OCI-LY1 (cell line): Measurements from ENCODE around the gene CMTM5.

Source experiments
- H2AFZ ChIP-seq: fragments of 200-600 bp; sonication (generic), shearing (Covaris generic); 2 replicates; pipeline ENCODE4 v1.6.0; 2014; ENCODE audit warnings: antibody characterized with exemption, mild to moderate bottlenecking, low read length
- H3F3A ChIP-seq: fragments of 200-600 bp; sonication (generic), shearing (Covaris generic); 2 replicates; pipeline ENCODE4 v1.6.0; 2014; ENCODE audit warnings: mild to moderate bottlenecking, antibody characterized with exemption, low read length, moderate library complexity; ENCODE audit not compliant: insufficient read depth
- H3K27ac ChIP-seq: fragments of 200-600 bp; sonication (generic); 2 replicates; pipeline ENCODE4 v1.5.1; 2014; ENCODE audit warnings: low read length, mixed run types, mild to moderate bottlenecking, low read depth; ENCODE audit not compliant: poor library complexity, severe bottlenecking
- H3K27me3 ChIP-seq: fragments of 200-600 bp; sonication (generic); 2 replicates; pipeline ENCODE4 v1.6.0; 2014; ENCODE audit warnings: antibody characterized with exemption, mild to moderate bottlenecking, low read length, moderate library complexity; ENCODE audit not compliant: insufficient read depth
- H3K36me3 ChIP-seq: fragments of 200-600 bp; sonication (generic); 2 replicates; pipeline ENCODE4 v1.6.1; 2014; ENCODE audit warnings: mild to moderate bottlenecking, antibody characterized with exemption, low read length, moderate library complexity, mixed read lengths; ENCODE audit not compliant: insufficient read depth
- H3K4me1 ChIP-seq: fragments of 200-600 bp; sonication (generic); 2 replicates; pipeline ENCODE4 v1.5.1; 2014; ENCODE audit warnings: mild to moderate bottlenecking, low read length, moderate library complexity; ENCODE audit not compliant: insufficient read depth, severe bottlenecking
- H3K4me2 ChIP-seq: fragments of 200-600 bp; sonication (generic), shearing (Covaris generic); 2 replicates; pipeline ENCODE4 v1.6.1; 2014; ENCODE audit warnings: low read length
- H3K4me3 ChIP-seq: fragments of 200-600 bp; sonication (generic); 2 replicates; pipeline ENCODE4 v1.5.1; 2014; ENCODE audit warnings: low read length, low read depth, mild to moderate bottlenecking, mixed read lengths; ENCODE audit not compliant: poor library complexity, severe bottlenecking
- H3K79me2 ChIP-seq: fragments of 200-600 bp; shearing (Covaris generic); 2 replicates; pipeline ENCODE4 v1.6.1; 2016; ENCODE audit warnings: mixed run types, low read length, mixed read lengths; ENCODE audit not compliant: insufficient read depth
- H3K9ac ChIP-seq: fragments of 200-600 bp; sonication (generic), shearing (Covaris generic); 2 replicates; pipeline ENCODE4 v1.6.1; 2014; ENCODE audit warnings: mild to moderate bottlenecking, low read length, mixed read lengths
- H3K9me2 ChIP-seq: fragments of 200-600 bp; sonication (generic), shearing (Covaris generic); 2 replicates; pipeline ENCODE4 v1.6.1; 2014; ENCODE audit warnings: low read depth, mild to moderate bottlenecking, low read length, mixed read lengths
- H3K9me3 ChIP-seq: fragments of 200-600 bp; shearing (Covaris generic); 2 replicates; pipeline ENCODE4 v1.6.1; 2014; ENCODE audit warnings: low read length, mixed read lengths
- H4K20me1 ChIP-seq: fragments of 200-600 bp; sonication (generic), shearing (Covaris generic); 2 replicates; pipeline ENCODE4 v1.6.0; 2016; ENCODE audit warnings: mild to moderate bottlenecking, low read length; ENCODE audit not compliant: insufficient read depth
- CTCF ChIP-seq: fragments of 200-600 bp; sonication (generic), shearing (Covaris generic); IDR thresholded peaks from 2 replicates; pipeline ENCODE4 v1.5.1; 2017; ENCODE audit warnings: mild to moderate bottlenecking, antibody characterized with exemption, low read length, moderate library complexity, mixed read lengths
- EZH2 ChIP-seq: fragments of 200-600 bp; sonication (generic), shearing (Covaris generic); IDR thresholded peaks from 2 replicates; pipeline ENCODE4 v1.8.0; 2017; ENCODE audit warnings: borderline replicate concordance, mixed run types, mild to moderate bottlenecking, antibody characterized with exemption, low read length, moderate library complexity, mixed read lengths

CMTM5 gene

GRCh38 chr14:23353433-23353780 is 23.4 kb upstream of the CMTM5 start:
- Histone ChIP-seq H3F3A (no peaks in the 10 kb centered on the region), H3K4me3 (no peak overlapping the region), H3K9ac (no peak overlapping the region), H3K9me3 (no peaks in the 10 kb centered on the region), H3K27ac (no peak overlapping the region), H3K79me2 (no peaks in the 10 kb centered on the region), H4K20me1 (no peaks in the 10 kb centered on the region), H3K4me1 (no peaks in the 10 kb centered on the region), H3K36me3 (no peaks in the 10 kb centered on the region), H3K4me2 (no peak overlapping the region), H2AFZ (no peak overlapping the region), H3K27me3 (no peaks in the 10 kb centered on the region), H3K9me2 (no peaks in the 10 kb centered on the region)
- TF ChIP-seq CTCF, result no peak
- TF ChIP-seq EZH2, result no peak

- no peak overlapping the region for H3K4me2 ChIP-seq
- no peaks in the 10 kb centered on the region for H3K9me2 ChIP-seq
- no peaks in the 10 kb centered on the region for H4K20me1 ChIP-seq
- no peak overlapping the region for H2AFZ ChIP-seq
- H3K27me3 ChIP-seq, result 0 out of 2 replicates have a peak, but pooled peaks cover under 1% of the 10 kb centered on the region
- no peaks in the 10 kb centered on the region for H3K79me2 ChIP-seq
- H3K36me3 ChIP-seq, result no peaks in the 10 kb centered on the region
- no peaks in the 10 kb centered on the region for H3K9me3 ChIP-seq
- TF ChIP-seq CTCF (no peak), EZH2 (no peak)
- H3F3A ChIP-seq, result no peaks in the 10 kb centered on the region
- H3K27ac ChIP-seq, result no peak overlapping the region
- H3K9ac ChIP-seq, result no peak overlapping the region
- no peak overlapping the region for H3K4me3 ChIP-seq
- H3K4me1 ChIP-seq, result no peaks in the 10 kb centered on the region
Measured at GRCh38 chr14:23354990-23355389, 21.9 kb upstream of the CMTM5 start.

- Histone ChIP-seq H3K9me2 (no peaks in the 10 kb centered on the region), H3K9me3 (no peaks in the 10 kb centered on the region), H2AFZ (no peak overlapping the region), H3F3A (no peaks in the 10 kb centered on the region), H3K79me2 (no peaks in the 10 kb centered on the region), H3K4me3 (no peak overlapping the region), H3K4me1 (no peaks in the 10 kb centered on the region), H3K27ac (no peak overlapping the region), H3K9ac (no peak overlapping the region), H3K27me3 (peaks cover 5% of the 10 kb centered on the region; the same call in 1 of the 2 replicates), H4K20me1 (no peaks in the 10 kb centered on the region), H3K36me3 (no peaks in the 10 kb centered on the region), H3K4me2 (no peak overlapping the region)
- no peak for TF ChIP-seq EZH2
- no peak for TF ChIP-seq CTCF
Measured at GRCh38 chr14:23355871-23356435, 20.9 kb upstream of the CMTM5 start.
